ENCODE results near the gene ARMC9.
"Not testable (repeated sequence)": the region's sequence is repeated elsewhere in the genome, so short reads cannot be mapped to it uniquely, and the experiment has no call there.

ARMC9 gene

GRCh38 chr2:231405601-231406367 lies 207.4 kb downstream of the ARMC9 start:
- DNase-seq: peak; percentile 30

GRCh38 chr2:231407686-231408085 lies 209.3 kb downstream of the ARMC9 start:
- DNase-seq: not testable (repeated sequence)

GRCh38 chr2:231408304-231408703 lies 209.9 kb downstream of the ARMC9 start:
- DNase-seq: not testable (repeated sequence)

- DNase-seq: no peak
Measured at GRCh38 chr2:231409776-231410175, 211.3 kb downstream of the ARMC9 start.

- no peak for DNase-seq
Measured at GRCh38 chr2:231410293-231411004, 212.0 kb downstream of the ARMC9 start.

- no peak for DNase-seq
Measured at GRCh38 chr2:231411237-231411636, 212.8 kb downstream of the ARMC9 start.

GRCh38 chr2:231411831-231412617 lies 213.6 kb downstream of the ARMC9 start:
- peak; percentile 50 for DNase-seq

- no peak for DNase-seq
Measured at GRCh38 chr2:231412618-231412963, 214.2 kb downstream of the ARMC9 start.

- DNase-seq: no peak
Measured at GRCh38 chr2:231413456-231413855, 215.0 kb downstream of the ARMC9 start.

- DNase-seq: no peak
Measured at GRCh38 chr2:231413921-231414476, 215.6 kb downstream of the ARMC9 start.

GRCh38 chr2:231415029-231415428 lies 216.6 kb downstream of the ARMC9 start:
- no peak for DNase-seq

GRCh38 chr2:231418820-231419640 lies 220.6 kb downstream of the ARMC9 start:
- DNase-seq: no peak

DNA sequence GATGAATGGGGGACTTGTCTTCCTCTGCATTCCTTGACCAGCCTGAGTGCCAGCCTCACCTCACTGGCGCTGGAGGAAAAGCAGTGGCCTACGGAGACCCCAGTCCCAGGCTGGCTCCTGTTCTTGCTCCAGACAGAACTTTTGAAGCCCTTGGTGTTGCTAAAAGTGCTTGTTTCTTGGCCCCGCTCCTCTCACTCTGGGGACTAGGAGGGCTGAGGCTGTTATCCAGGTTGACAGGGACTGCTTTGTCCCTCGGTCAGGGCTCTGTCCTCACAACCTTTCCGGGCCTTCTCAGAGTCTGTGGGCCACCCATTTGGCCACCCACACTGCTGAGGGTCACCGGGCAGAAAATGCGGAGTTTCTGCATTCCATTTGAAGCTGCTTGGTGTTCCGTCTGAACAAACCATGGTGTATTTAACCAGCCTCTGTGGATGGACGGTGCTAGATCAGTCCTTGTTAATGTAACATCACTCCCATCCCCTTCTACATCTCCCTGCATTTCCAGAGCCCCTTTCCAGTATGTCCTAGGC lies 222.7 kb downstream of the ARMC9 start:
- no peak for DNase-seq

GRCh38 chr2:231422056-231422455 lies 223.6 kb downstream of the ARMC9 start:
- DNase-seq: no peak

DNA sequence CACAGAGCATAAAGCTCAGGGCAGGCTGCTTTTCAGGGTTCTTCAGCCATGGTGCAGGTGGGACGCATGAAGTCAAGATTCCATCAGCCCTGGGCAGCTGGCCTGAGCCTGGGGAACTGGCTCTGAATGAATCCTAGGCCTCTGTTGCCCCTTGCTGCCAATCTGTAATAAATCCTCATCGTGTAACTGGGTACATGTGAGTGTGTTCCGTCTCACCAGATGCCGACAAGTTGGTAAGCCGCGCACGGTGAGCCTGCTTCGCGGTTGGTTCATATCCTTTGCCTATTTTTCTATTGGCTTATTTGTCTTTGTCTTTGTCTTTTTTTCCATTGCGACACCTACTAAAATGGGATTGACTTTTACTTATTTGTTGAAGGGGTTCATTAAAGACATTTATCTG lies 224.7 kb downstream of the ARMC9 start:
- DNase-seq: no peak
